ENCODE measurements around the gene EIF4G1. TPM values are rescaled to one million over a fixed set of nuclear protein-coding genes. Genes with fewer than 3 reads are reported as not detected.

EIF4G1 gene
- total and polyA plus RNA-seq, 2 of the 8 experiments (the other 6 are each of a cell fraction or from before 2014, with no cell fraction given), result 318 to 473 TPM

- Histone ChIP-seq H2BK12ac (ENCODE audit: low read depth, low read length) (no peak overlapping the region), H2BK120ac (replicated peaks; ENCODE audit: low read depth, low read length) (no peak overlapping the region), H3K4ac (replicated peaks; ENCODE audit: insufficient read length, low read depth, low read length) (no peak overlapping the region), H4K91ac (replicated peaks; ENCODE audit: insufficient read length, low read length) (no peak overlapping the region), H3K56ac (replicated peaks; ENCODE audit: insufficient read length, low read depth, low read length) (no peak overlapping the region), H2AK5ac (ENCODE audit: low read depth, low read length) (no peak overlapping the region), H3K79me1 (ENCODE audit: low read depth, low read length) (no peaks in the 10 kb centered on the region), H3K4me2 (ENCODE audit: insufficient read depth in 1 of 2, low read depth in 2 of 2, low read length in 2 of 2) (no peak overlapping the region), H3K9me3 (ENCODE audit: insufficient read depth in 2 of 2, low read depth in 1 of 2, low read length in 1 of 2) (no peaks in the 10 kb centered on the region), H3K27ac (ENCODE audit: low read depth, low read length) (no peak overlapping the region), H4K5ac (ENCODE audit: insufficient read length, low read depth, low read length) (no peak overlapping the region), H3K14ac (ENCODE audit: insufficient read length) (no peak overlapping the region), H3K27me3 (replicated peaks in 1 of 4; ENCODE audit: control insufficient read depth in 3 of 4, extremely low read depth in 1 of 4, insufficient read depth in 3 of 4, low read length in 3 of 4) (peaks cover 0 to 9% (median 7%) of the 10 kb centered on the region in 4 experiments; a peak in 6 of 7 replicates), H3K4me1 (replicated peaks in 1 of 4; ENCODE audit: control insufficient read depth in 3 of 4, insufficient read depth in 4 of 4, low read length in 3 of 4) (peaks cover 4 to 18% (median 15%) of the 10 kb centered on the region in 4 experiments), H3K23me2 (ENCODE audit: low read depth, low read length) (no peaks in the 10 kb centered on the region; the same call in 1 of the 2 replicates), H3K18ac (ENCODE audit: extremely low read depth, low read length) (no peak overlapping the region), H3K4me3 (ENCODE audit: extremely low read depth in 1 of 4, insufficient read depth in 2 of 4, low read depth in 3 of 4, low read length in 4 of 4) (no peak overlapping the region), H2BK5ac (ENCODE audit: low read depth, low read length) (no peak overlapping the region), H3K36me3 (ENCODE audit: control insufficient read depth in 2 of 4, insufficient read depth in 4 of 4, low read length in 3 of 4) (peaks cover 0 to 5% (median 4%) of the 10 kb centered on the region in 4 experiments; a peak in 6 of 8 replicates), H3K79me2 (ENCODE audit: control insufficient read depth in 1 of 2, insufficient read depth in 2 of 2, low read length in 2 of 2) (no peaks in the 10 kb centered on the region), H2AFZ (ENCODE audit: low read length) (no peak overlapping the region), H3K23ac (ENCODE audit: insufficient read length) (no peak overlapping the region), H3K9ac (replicated peaks in 1 of 4; ENCODE audit: extremely low read depth in 1 of 4, low read depth in 3 of 4, low read length in 3 of 4) (no peak overlapping the region), H4K20me1 (replicated peaks in 1 of 2; ENCODE audit: control insufficient read depth in 1 of 2, insufficient read depth in 2 of 2, low read length in 2 of 2) (peaks cover 0 to 5% of the 10 kb centered on the region in 2 experiments), H2BK15ac (ENCODE audit: low read length) (no peak overlapping the region), H4K8ac (ENCODE audit: extremely low read depth, insufficient read depth, low read length) (no peak overlapping the region), H2BK20ac (ENCODE audit: low read length) (no peak overlapping the region)
- DNase-seq (ENCODE audit: low read depth in 1 of 2, low spot score in 2 of 2) (no peak), FAIRE-seq (no peak)
- CTCF ChIA-PET (ENCODE audit: partially characterized antibody), result interaction anchor here (0.9 to 11.5 kb wide), 20 partner anchors 10 to 173 kb away, joined by 3 to 223 read pairs (median 18); partner anchors contain the start of genes CHRD, CLCN2 and FAM131A
- POLR2A ChIA-PET (ENCODE audit: partially characterized antibody), result interaction anchor here (0.6 to 4.2 kb wide), 4 partner anchors 11 to 293 kb away, joined by 3 to 32 read pairs (median 3); partner anchors contain the start of genes CLCN2 and POLR2H
- 85% methylated on average over 6 of the region's 6 CpGs; no CpG with 5 or more reads in 1 of the 2 experiments for WGBS, 2 experiments (ENCODE audit: extremely low coverage in 1 of 2, insufficient coverage in 1 of 2, insufficient read length in 1 of 2, insufficient replicate concordance in 2 of 2, low coverage in 1 of 2, low lambda C conversion rate in 2 of 2, missing lambda C conversion rate in 1 of 2)
- TF ChIP-seq PHF8 (conservative IDR thresholded peaks at IDR 0.05; ENCODE audit: low read depth, low read length) (no peak), RAD21 (IDR thresholded peaks at IDR 0.05 in 1 of 2, conservative IDR thresholded peaks at IDR 0.05 in 1 of 2; ENCODE audit: low read depth in 2 of 2, low read length in 2 of 2) (no peak), EZH2 (IDR thresholded peaks at IDR 0.05; ENCODE audit: low read depth, low read length, severe bottlenecking) (no peak), HDAC6 (IDR thresholded peaks at IDR 0.05; ENCODE audit: low read depth, low read length) (no peak)
Measured at GRCh38 chr3:184373422-184373821, 59.0 kb downstream of the EIF4G1 start.

Measured in H1 (cell line).